Muscle of arm (tissue), 12 donors: ENCODE data around the gene SPTSSB. TPM values are rescaled to one million over a fixed set of nuclear protein-coding genes. Genes with fewer than 3 reads are reported as not detected.

Source experiments
- polyA plus RNA-seq, 12 donors: library from polyadenylated mRNA; unstranded; fragments of 120-200 nt; gene quantifications; one replicate each; pipeline ENCODE4 v1.2.1, GENCODE V29; 2013; ENCODE audit not compliant: insufficient read length in 12 of 12

SPTSSB gene
- polyA plus RNA-seq, 12 donors = 0.23 to 7.6 (median 0.89) TPM; not detected in 2

Other genes with a start within 250 kb of the SPTSSB start
- 10 to 100 TPM in 11 of 12 donors, not detected in 1; 28.6 to 54.9 (median 39.9) TPM for gene NMD3, start 150.2 kb downstream of the SPTSSB start, polyA plus RNA-seq
- gene OTOL1, start 125.3 kb upstream of the SPTSSB start, polyA plus RNA-seq = under 1 TPM in 2 of 12 donors, not detected in 10; 0.13 TPM